Lung (tissue), 12 donors: ENCODE measurements around the gene MYL10. TPM values are rescaled to one million over a fixed set of nuclear protein-coding genes. Genes with fewer than 3 reads are reported as not detected.

ENCODE experiments used
- ATAC-seq: fragments of 200-7000 bp; cut with Tn5 transposase; one replicate; pipeline ENCODE4 v1.9.1; 2020; ENCODE audit warnings: moderate number of reproducible peaks; ENCODE audit not compliant: insufficient read depth, low FRiP score
- DNase-seq, 3 donors: peaks; one replicate each; pipeline ENCODE4 v3.0.0-alpha.2; 2013 to 2017
- H3K27ac ChIP-seq, 2 donors: one replicate each; pipeline ENCODE4 v1.5.1; 2013; ENCODE audit warnings: mild to moderate bottlenecking in 2 of 2, moderate library complexity in 2 of 2, control low read depth in 1 of 2, inconsistent platforms in 1 of 2, low read depth in 1 of 2, low read length in 1 of 2
- H3K27me3 ChIP-seq, 3 donors: one replicate each; pipeline ENCODE4 v1.5.1; 2013; ENCODE audit warnings: low read length in 2 of 3; ENCODE audit not compliant: control insufficient read depth in 3 of 3, insufficient read depth in 3 of 3
- H3K36me3 ChIP-seq, 4 donors: one replicate each; pipeline ENCODE4 v1.5.1; 2013; ENCODE audit warnings: low read length in 4 of 4, mild to moderate bottlenecking in 1 of 4, moderate library complexity in 1 of 4; ENCODE audit not compliant: control insufficient read depth in 4 of 4, insufficient read depth in 4 of 4
- H3K4me1 ChIP-seq, 5 donors: one replicate each; pipeline ENCODE4 v1.5.1; 2013; ENCODE audit warnings: low read length in 5 of 5, mild to moderate bottlenecking in 2 of 5, moderate library complexity in 1 of 5; ENCODE audit not compliant: control insufficient read depth in 5 of 5, insufficient read depth in 5 of 5
- H3K4me3 ChIP-seq: one replicate; pipeline ENCODE4 v1.5.1; 2013; ENCODE audit warnings: mild to moderate bottlenecking, control low read depth, moderate library complexity
- H3K9ac ChIP-seq, 2 donors: one replicate each; pipeline ENCODE4 v1.5.1; 2013; ENCODE audit warnings: low read length in 2 of 2, control low read depth in 1 of 2; ENCODE audit not compliant: insufficient read depth in 1 of 2
- H3K9me3 ChIP-seq, 4 donors: one replicate each; pipeline ENCODE4 v1.5.1; 2013; ENCODE audit warnings: low read length in 3 of 4, mild to moderate bottlenecking in 1 of 4, moderate library complexity in 1 of 4; ENCODE audit not compliant: control insufficient read depth in 4 of 4, insufficient read depth in 3 of 4
- WGBS, 2 donors: extraction: QIAGEN DNeasy Blood & Tissue Kit; methylation state at CpG; one replicate each; pipeline ENCODE4 v1.1.7; 2013; 5-methylcytosine and 5-hydroxymethylcytosine counted together
- polyA plus RNA-seq, 2 donors: library from polyadenylated mRNA; stranded (reverse); fragments of 200-250 nt; gene quantifications; one replicate each; pipeline ENCODE4 v1.2.1, GENCODE V29; 2013
- total RNA-seq, 2 donors: library from RNA; depleted of rRNA in 1 of 2; stranded (reverse); fragments of >200 nt in 1 of 2; gene quantifications; one replicate each; pipeline ENCODE4 v1.2.1, GENCODE V29; 2014 to 2021
- TF ChIP-seq, protein P1 (sequence below): IDR thresholded peaks from 2 replicates; pipeline ENCODE4 v1.5.1; 2012; ENCODE audit warnings: mild to moderate bottlenecking; ENCODE audit errors: control extremely low read depth, extremely low read depth
- donor health status: control.
- donor health status: control.
- donor health status: Bipolar disorder and iron deficiency.
- donor health status: healthy.
- donor health status: DM: yes; HTN: yes; CAD: no.

Gene MYL10
- total and polyA plus RNA-seq, 4 donors: not detected

- Histone ChIP-seq H3K27me3 (peaks cover 0 to 4% (median 0%) of the 10 kb centered on the region in 3 donors), H3K36me3 (no peaks in the 10 kb centered on the region), H3K9ac (no peak overlapping the region), H3K9me3 (peaks cover 0 to 4% (median 0%) of the 10 kb centered on the region in 4 donors), H3K4me3 (peak overlapping the region; percentile 2), H3K4me1 (peaks cover 0 to 7% (median 0%) of the 10 kb centered on the region in 5 donors), H3K27ac (no peak overlapping the region)
- DNase-seq: no peak
- WGBS, 2 donors: 62 to 69% methylated on average over 23 of the region's 23 CpGs
- TF ChIP-seq, protein P1, sequence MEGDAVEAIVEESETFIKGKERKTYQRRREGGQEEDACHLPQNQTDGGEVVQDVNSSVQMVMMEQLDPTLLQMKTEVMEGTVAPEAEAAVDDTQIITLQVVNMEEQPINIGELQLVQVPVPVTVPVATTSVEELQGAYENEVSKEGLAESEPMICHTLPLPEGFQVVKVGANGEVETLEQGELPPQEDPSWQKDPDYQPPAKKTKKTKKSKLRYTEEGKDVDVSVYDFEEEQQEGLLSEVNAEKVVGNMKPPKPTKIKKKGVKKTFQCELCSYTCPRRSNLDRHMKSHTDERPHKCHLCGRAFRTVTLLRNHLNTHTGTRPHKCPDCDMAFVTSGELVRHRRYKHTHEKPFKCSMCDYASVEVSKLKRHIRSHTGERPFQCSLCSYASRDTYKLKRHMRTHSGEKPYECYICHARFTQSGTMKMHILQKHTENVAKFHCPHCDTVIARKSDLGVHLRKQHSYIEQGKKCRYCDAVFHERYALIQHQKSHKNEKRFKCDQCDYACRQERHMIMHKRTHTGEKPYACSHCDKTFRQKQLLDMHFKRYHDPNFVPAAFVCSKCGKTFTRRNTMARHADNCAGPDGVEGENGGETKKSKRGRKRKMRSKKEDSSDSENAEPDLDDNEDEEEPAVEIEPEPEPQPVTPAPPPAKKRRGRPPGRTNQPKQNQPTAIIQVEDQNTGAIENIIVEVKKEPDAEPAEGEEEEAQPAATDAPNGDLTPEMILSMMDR: no peak
- ATAC-seq: no peak
These were observed 64.9 kb downstream of the MYL10 start for GRCh38 chr7:101563943-101564777.

Other genes with a start within 250 kb of the MYL10 start
- gene CUX1, start 188.3 kb upstream of the MYL10 start, total RNA-seq: 100 to 1,000 TPM in 1 of 2 donors, 10 to 100 TPM in 1; 96.9 to 138 TPM
- 10 to 100 TPM; 40.5 to 41.4 TPM for gene CUX1, start 188.3 kb upstream of the MYL10 start, polyA plus RNA-seq